SK-N-SH (cell line): Measurements from ENCODE around the gene CXCL3. TPM values are rescaled to one million over a fixed set of nuclear protein-coding genes. Genes with fewer than 3 reads are reported as not detected.

Experiments
- CTCF ChIA-PET: fragments of 300-600, 350-600 bp; formaldehyde crosslinking; extraction: SDS; loops from one replicate; lab custom pipeline; 2021; lab: Yijun Ruan, JAX
- POLR2A ChIA-PET: fragments of 350-600 bp; sonication (Branson Sonifier 250); formaldehyde crosslinking; extraction: SDS; loops from one replicate; lab custom pipeline; 2020; ENCODE audit warnings: antibody characterized with exemption, inconsistent platforms; lab: Yijun Ruan, JAX
- DNase-seq: peaks from one replicate; pipeline ENCODE4 v3.0.0; 2012
- H2AFZ ChIP-seq: fragments of 200-600 bp; sonication (generic); 2 replicates; pipeline ENCODE4 v1.8.1; 2016; ENCODE audit warnings: antibody characterized with exemption, mild to moderate bottlenecking, low read depth
- H3F3A ChIP-seq: fragments of 200-600 bp; sonication (generic); replicated peaks from 2 replicates; pipeline ENCODE3; 2016; ENCODE audit warnings: antibody characterized with exemption, mild to moderate bottlenecking; ENCODE audit not compliant: insufficient read depth
- H3K27ac ChIP-seq, 2 experiments: fragments of 200-500 bp in 1 of 2; fragments of 200-600 bp in 1 of 2; sonication (Bioruptor generic) in 1 of 2; sonication (generic), shearing (Covaris generic) in 1 of 2; 2 replicates each; pipeline versions ENCODE4 v1.5.1 to v1.6.1; 2014 to 2016; ENCODE audit warnings: low read depth in 2 of 2, inconsistent platforms in 1 of 2, low read length in 1 of 2, mild to moderate bottlenecking in 1 of 2, mixed read lengths in 1 of 2
- H3K27me3 ChIP-seq: fragments of 200-600 bp; sonication (generic), shearing (Covaris generic); 2 replicates; pipeline ENCODE4 v1.6.1; 2016; ENCODE audit warnings: mixed run types; ENCODE audit not compliant: insufficient read depth
- H3K36me3 ChIP-seq, 2 experiments: fragments of 200-500 bp in 1 of 2; fragments of 200-600 bp in 1 of 2; sonication (Bioruptor generic) in 1 of 2; sonication (generic) in 1 of 2; replicated peaks in 1 of 2; 2 replicates each; pipeline versions ENCODE3 to v1.5.1; 2014 to 2016; ENCODE audit warnings: low read length in 1 of 2, mild to moderate bottlenecking in 1 of 2; ENCODE audit not compliant: insufficient read depth in 2 of 2, control insufficient read depth in 1 of 2
- H3K4me1 ChIP-seq, 2 experiments: fragments of 200-500 bp in 1 of 2; fragments of 200-600 bp in 1 of 2; sonication (Bioruptor generic) in 1 of 2; sonication (generic), shearing (Covaris generic) in 1 of 2; 2 replicates each; pipeline versions ENCODE4 v1.5.1 to v1.6.1; 2014 to 2016; ENCODE audit warnings: low read depth in 1 of 2, low read length in 1 of 2, mixed run types in 1 of 2; ENCODE audit not compliant: insufficient read depth in 2 of 2, control insufficient read depth in 1 of 2
- H3K4me2 ChIP-seq: fragments of 200-600 bp; sonication (generic), shearing (Covaris generic); 2 replicates; pipeline ENCODE4 v1.6.1; 2017; ENCODE audit warnings: mixed run types
- H3K4me3 ChIP-seq, 2 experiments: fragments of 200-500 bp in 1 of 2; fragments of 200-600 bp in 1 of 2; sonication (Bioruptor generic) in 1 of 2; sonication (generic), shearing (Covaris generic) in 1 of 2; 2 replicates each; pipeline versions ENCODE4 v1.5.1 to v1.8.1; 2014 to 2016; ENCODE audit warnings: low read depth in 2 of 2, inconsistent platforms in 1 of 2, low read length in 1 of 2, mild to moderate bottlenecking in 1 of 2, mixed read lengths in 1 of 2, moderate library complexity in 1 of 2
- H3K79me2 ChIP-seq: fragments of 200-600 bp; sonication (generic); 2 replicates; pipeline ENCODE4 v1.8.1; 2017; ENCODE audit warnings: mild to moderate bottlenecking; ENCODE audit not compliant: insufficient read depth
- H3K9ac ChIP-seq: fragments of 200-600 bp; sonication (generic); 2 replicates; pipeline ENCODE4 v1.6.1; 2017; ENCODE audit warnings: mixed run types
- H3K9me2 ChIP-seq: fragments of 200-600 bp; sonication (generic); 2 replicates; pipeline ENCODE4 v1.6.1; 2017; ENCODE audit warnings: mixed run types
- H3K9me3 ChIP-seq: fragments of 200-600 bp; sonication (generic); 2 replicates; pipeline ENCODE4 v1.6.1; 2017; ENCODE audit warnings: mixed run types, mild to moderate bottlenecking, moderate library complexity
- H4K20me1 ChIP-seq: fragments of 200-600 bp; sonication (generic); 2 replicates; pipeline ENCODE4 v1.6.1; 2017; ENCODE audit warnings: mild to moderate bottlenecking, mixed run types; ENCODE audit not compliant: insufficient read depth
- CHD2 ChIP-seq: fragments of 150-350 bp; IDR thresholded peaks from 2 replicates; pipeline ENCODE4 v1.6.1; 2018; ENCODE audit warnings: low read length; ENCODE audit not compliant: partially characterized antibody
- ELF1 ChIP-seq: IDR thresholded peaks from 2 replicates; pipeline ENCODE4 v1.4.0; 2012
- EZH2phosphoT487 ChIP-seq: fragments of 200-600 bp; sonication (generic); IDR thresholded peaks from 2 replicates; pipeline ENCODE4 v1.6.1; 2017; ENCODE audit warnings: low read depth, mixed run types, mild to moderate bottlenecking, antibody characterized with exemption, moderate library complexity, borderline replicate concordance
- FOSL2 ChIP-seq: IDR thresholded peaks from 2 replicates; pipeline ENCODE4 v1.4.0; 2012; ENCODE audit warnings: low read depth, mild to moderate bottlenecking, moderate library complexity, borderline replicate concordance
- GABPA ChIP-seq: IDR thresholded peaks from 2 replicates; pipeline ENCODE4 v1.4.0; 2012; ENCODE audit warnings: low read depth, mild to moderate bottlenecking
- JUND ChIP-seq: IDR thresholded peaks from 2 replicates; pipeline ENCODE4 v1.4.0; 2012
- MAX ChIP-seq: IDR thresholded peaks from 2 replicates; pipeline ENCODE4 v1.4.0; 2012; ENCODE audit warnings: low read depth
- MEF2A ChIP-seq: IDR thresholded peaks from 2 replicates; pipeline ENCODE4 v1.4.0; 2012; ENCODE audit warnings: low read depth, borderline replicate concordance
- NFIC ChIP-seq: IDR thresholded peaks from 2 replicates; pipeline ENCODE4 v1.4.0; 2012; ENCODE audit warnings: borderline replicate concordance
- NRF1 ChIP-seq: IDR thresholded peaks from 2 replicates; pipeline ENCODE4 v1.6.1; 2012; ENCODE audit warnings: low read depth, mild to moderate bottlenecking, low read length
- POLR2AphosphoS5 ChIP-seq: IDR thresholded peaks from 2 replicates; pipeline ENCODE4 v1.6.1; 2012; ENCODE audit warnings: low read depth, low read length
- RCOR1 ChIP-seq: fragments of 150-350 bp; IDR thresholded peaks from 2 replicates; pipeline ENCODE4 v1.6.1; 2017; ENCODE audit warnings: antibody characterized with exemption, low read length
- SIN3A ChIP-seq: IDR thresholded peaks from 2 replicates; pipeline ENCODE4 v1.6.1; 2012; ENCODE audit warnings: low read depth, mild to moderate bottlenecking, low read length, moderate library complexity, borderline replicate concordance
- TAF1 ChIP-seq: IDR thresholded peaks from 2 replicates; pipeline ENCODE4 v1.6.1; 2012; ENCODE audit warnings: low read depth, mild to moderate bottlenecking, low read length, moderate library complexity, borderline replicate concordance
- TEAD4 ChIP-seq: IDR thresholded peaks from 2 replicates; pipeline ENCODE4 v1.4.0; 2012; ENCODE audit warnings: mild to moderate bottlenecking, borderline replicate concordance; ENCODE audit not compliant: insufficient read depth
- USF1 ChIP-seq: IDR thresholded peaks from 2 replicates; pipeline ENCODE4 v1.4.0; 2012; ENCODE audit warnings: low read depth, borderline replicate concordance
- YY1 ChIP-seq: IDR thresholded peaks from 2 replicates; pipeline ENCODE4 v1.4.0; 2012; ENCODE audit warnings: low read depth, mild to moderate bottlenecking
- ZBTB33 ChIP-seq: IDR thresholded peaks from 2 replicates; pipeline ENCODE4 v1.4.0; 2012; ENCODE audit warnings: low read depth, borderline replicate concordance
- WGBS: methylation state at CpG from one replicate; pipeline ENCODE4 v1.1.6; 2017; ENCODE audit warnings: low lambda C conversion rate; 5-methylcytosine and 5-hydroxymethylcytosine counted together
- polyA plus RNA-seq, 3 experiments: library from polyadenylated mRNA; depleted of rRNA; stranded (reverse); fragments of >200 nt; gene quantifications; 2 replicates each; pipeline ENCODE4 v1.2.3, GENCODE V29; 2012
- TF ChIP-seq, protein P1 (sequence below): IDR thresholded peaks from 2 replicates; pipeline ENCODE4 v1.6.1; 2012; ENCODE audit warnings: mild to moderate bottlenecking, low read depth, low read length, moderate library complexity
- TF ChIP-seq, protein P2 (sequence below): fragments of 200-600 bp; sonication (generic); IDR thresholded peaks from 2 replicates; pipeline ENCODE4 v1.6.1; 2017; ENCODE audit warnings: antibody characterized with exemption, mild to moderate bottlenecking, moderate library complexity

The CXCL3 gene
- polyA plus RNA-seq, 1 of the 3 experiments (the other 2 are of a cell fraction), result 0.31 TPM

DNA sequence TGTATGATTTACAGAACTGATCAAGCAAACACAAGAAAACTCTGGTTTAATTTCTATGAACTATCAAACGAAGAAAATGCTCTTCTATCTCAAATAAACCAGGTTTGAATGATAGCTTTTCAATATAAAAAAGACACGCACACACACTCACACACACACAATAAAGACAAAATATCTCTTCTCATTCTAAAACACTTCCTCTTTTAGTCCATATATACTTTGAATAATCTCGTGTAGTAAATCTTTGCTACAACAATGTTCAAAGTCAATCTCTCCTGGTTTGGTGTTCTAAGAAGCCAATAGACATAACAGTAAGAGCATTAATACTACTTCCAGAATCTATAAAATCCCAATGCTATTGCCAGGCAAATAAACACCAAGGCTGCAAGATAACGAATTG, 47.2 kb upstream of the CXCL3 start:
- H3K4me3 ChIP-seq, result no peak overlapping the region
- H3K36me3 ChIP-seq, result no peaks in the 10 kb centered on the region
- no peak overlapping the region for H3K4me2 ChIP-seq
- H3K27me3 ChIP-seq, result peaks cover 19% of the 10 kb centered on the region; the same call in 1 of the 2 replicates
- POLR2A ChIA-PET, result no interaction called here
- no peak for DNase-seq
- no peaks in the 10 kb centered on the region for H3K79me2 ChIP-seq
- H3K9me3 ChIP-seq, result no peaks in the 10 kb centered on the region
- H3F3A ChIP-seq, result no peaks in the 10 kb centered on the region
- no peaks in the 10 kb centered on the region for H3K4me1 ChIP-seq
- H2AFZ ChIP-seq, result no peak overlapping the region
- H3K9me2 ChIP-seq, result no peaks in the 10 kb centered on the region
- no peak overlapping the region for H3K27ac ChIP-seq
- H3K9ac ChIP-seq, result no peak overlapping the region
- no peaks in the 10 kb centered on the region for H4K20me1 ChIP-seq
- TF ChIP-seq USF1, result no peak
- TF ChIP-seq NRF1, result no peak
- TF ChIP-seq CHD2, result no peak
- no peak for TF ChIP-seq TEAD4
- TF ChIP-seq JUND, result no peak
- no peak for TF ChIP-seq TAF1
- no peak for TF ChIP-seq SIN3A
- TF ChIP-seq MAX, result no peak
- TF ChIP-seq, protein P1, sequence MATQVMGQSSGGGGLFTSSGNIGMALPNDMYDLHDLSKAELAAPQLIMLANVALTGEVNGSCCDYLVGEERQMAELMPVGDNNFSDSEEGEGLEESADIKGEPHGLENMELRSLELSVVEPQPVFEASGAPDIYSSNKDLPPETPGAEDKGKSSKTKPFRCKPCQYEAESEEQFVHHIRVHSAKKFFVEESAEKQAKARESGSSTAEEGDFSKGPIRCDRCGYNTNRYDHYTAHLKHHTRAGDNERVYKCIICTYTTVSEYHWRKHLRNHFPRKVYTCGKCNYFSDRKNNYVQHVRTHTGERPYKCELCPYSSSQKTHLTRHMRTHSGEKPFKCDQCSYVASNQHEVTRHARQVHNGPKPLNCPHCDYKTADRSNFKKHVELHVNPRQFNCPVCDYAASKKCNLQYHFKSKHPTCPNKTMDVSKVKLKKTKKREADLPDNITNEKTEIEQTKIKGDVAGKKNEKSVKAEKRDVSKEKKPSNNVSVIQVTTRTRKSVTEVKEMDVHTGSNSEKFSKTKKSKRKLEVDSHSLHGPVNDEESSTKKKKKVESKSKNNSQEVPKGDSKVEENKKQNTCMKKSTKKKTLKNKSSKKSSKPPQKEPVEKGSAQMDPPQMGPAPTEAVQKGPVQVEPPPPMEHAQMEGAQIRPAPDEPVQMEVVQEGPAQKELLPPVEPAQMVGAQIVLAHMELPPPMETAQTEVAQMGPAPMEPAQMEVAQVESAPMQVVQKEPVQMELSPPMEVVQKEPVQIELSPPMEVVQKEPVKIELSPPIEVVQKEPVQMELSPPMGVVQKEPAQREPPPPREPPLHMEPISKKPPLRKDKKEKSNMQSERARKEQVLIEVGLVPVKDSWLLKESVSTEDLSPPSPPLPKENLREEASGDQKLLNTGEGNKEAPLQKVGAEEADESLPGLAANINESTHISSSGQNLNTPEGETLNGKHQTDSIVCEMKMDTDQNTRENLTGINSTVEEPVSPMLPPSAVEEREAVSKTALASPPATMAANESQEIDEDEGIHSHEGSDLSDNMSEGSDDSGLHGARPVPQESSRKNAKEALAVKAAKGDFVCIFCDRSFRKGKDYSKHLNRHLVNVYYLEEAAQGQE, result no peak
- no peak for TF ChIP-seq ELF1
- TF ChIP-seq GABPA, result no peak
- TF ChIP-seq MEF2A, result no peak
- no peak for TF ChIP-seq RCOR1
- TF ChIP-seq FOSL2, result no peak
- TF ChIP-seq YY1, result no peak
- TF ChIP-seq, protein P2, sequence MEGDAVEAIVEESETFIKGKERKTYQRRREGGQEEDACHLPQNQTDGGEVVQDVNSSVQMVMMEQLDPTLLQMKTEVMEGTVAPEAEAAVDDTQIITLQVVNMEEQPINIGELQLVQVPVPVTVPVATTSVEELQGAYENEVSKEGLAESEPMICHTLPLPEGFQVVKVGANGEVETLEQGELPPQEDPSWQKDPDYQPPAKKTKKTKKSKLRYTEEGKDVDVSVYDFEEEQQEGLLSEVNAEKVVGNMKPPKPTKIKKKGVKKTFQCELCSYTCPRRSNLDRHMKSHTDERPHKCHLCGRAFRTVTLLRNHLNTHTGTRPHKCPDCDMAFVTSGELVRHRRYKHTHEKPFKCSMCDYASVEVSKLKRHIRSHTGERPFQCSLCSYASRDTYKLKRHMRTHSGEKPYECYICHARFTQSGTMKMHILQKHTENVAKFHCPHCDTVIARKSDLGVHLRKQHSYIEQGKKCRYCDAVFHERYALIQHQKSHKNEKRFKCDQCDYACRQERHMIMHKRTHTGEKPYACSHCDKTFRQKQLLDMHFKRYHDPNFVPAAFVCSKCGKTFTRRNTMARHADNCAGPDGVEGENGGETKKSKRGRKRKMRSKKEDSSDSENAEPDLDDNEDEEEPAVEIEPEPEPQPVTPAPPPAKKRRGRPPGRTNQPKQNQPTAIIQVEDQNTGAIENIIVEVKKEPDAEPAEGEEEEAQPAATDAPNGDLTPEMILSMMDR, result no peak
- no peak for TF ChIP-seq EZH2phosphoT487
- no peak for TF ChIP-seq NFIC
- TF ChIP-seq POLR2AphosphoS5, result no peak
- TF ChIP-seq ZBTB33, result no peak
- WGBS, result 3% methylated on average over 4 of the region's 4 CpGs
- CTCF ChIA-PET, result no interaction called here
